Hepatocyte (in vitro differentiated cells): ENCODE data around the gene ZNF652. TPM values are rescaled to one million over a fixed set of nuclear protein-coding genes. Genes with fewer than 3 reads are reported as not detected.
"Not testable (repeated sequence)": the region's sequence is repeated elsewhere in the genome, so short reads cannot be mapped to it uniquely, and the experiment has no call there.

ENCODE experiments used
- DNase-seq: peaks from one replicate; pipeline ENCODE4 v3.0.0-alpha.2; 2016; ENCODE audit warnings: low spot score
- H2AFZ ChIP-seq: fragments of 200-600 bp; sonication (generic); 2 replicates; pipeline ENCODE4 v1.6.0; 2016; ENCODE audit warnings: antibody characterized with exemption, mild to moderate bottlenecking
- H3K27ac ChIP-seq: fragments of 200-600 bp; sonication (generic); 2 replicates; pipeline ENCODE4 v1.5.1; 2016; ENCODE audit warnings: mild to moderate bottlenecking
- H3K27me3 ChIP-seq: fragments of 200-600 bp; sonication (generic); 2 replicates; pipeline ENCODE4 v1.6.1; 2016
- H3K36me3 ChIP-seq: fragments of 200-600 bp; sonication (generic); replicated peaks from 2 replicates; pipeline ENCODE4 v1.5.1; 2016; ENCODE audit warnings: low read depth; ENCODE audit not compliant: insufficient read depth
- H3K4me1 ChIP-seq: fragments of 200-600 bp; sonication (generic); 2 replicates; pipeline ENCODE4 v1.5.1; 2016; ENCODE audit warnings: mild to moderate bottlenecking, moderate library complexity; ENCODE audit not compliant: insufficient read depth
- H3K4me2 ChIP-seq: fragments of 200-600 bp; sonication (generic); 2 replicates; pipeline ENCODE4 v1.6.0; 2016
- H3K4me3 ChIP-seq: fragments of 200-600 bp; sonication (generic); 2 replicates; pipeline ENCODE4 v1.5.1; 2016; ENCODE audit warnings: mild to moderate bottlenecking
- H3K79me2 ChIP-seq: fragments of 200-600 bp; sonication (generic); 2 replicates; pipeline ENCODE4 v1.6.0; 2017; ENCODE audit warnings: mild to moderate bottlenecking
- H3K9me2 ChIP-seq: fragments of 200-600 bp; sonication (generic); replicated peaks from 2 replicates; pipeline ENCODE4 v1.6.0; 2017; ENCODE audit warnings: mild to moderate bottlenecking; ENCODE audit not compliant: insufficient read depth
- H3K9me3 ChIP-seq: fragments of 200-600 bp; sonication (generic); 2 replicates; pipeline ENCODE4 v1.5.1; 2016; ENCODE audit warnings: low read depth, mild to moderate bottlenecking
- H4K20me1 ChIP-seq: fragments of 200-600 bp; sonication (generic); 2 replicates; pipeline ENCODE4 v1.6.0; 2016; ENCODE audit warnings: mild to moderate bottlenecking; ENCODE audit not compliant: insufficient read depth, poor library complexity, severe bottlenecking
- CTCF ChIP-seq: fragments of 200-600 bp; sonication (generic); IDR thresholded peaks from 2 replicates; pipeline ENCODE4 v1.5.1; 2016; ENCODE audit warnings: antibody characterized with exemption, mild to moderate bottlenecking; ENCODE audit not compliant: poor library complexity
- EZH2 ChIP-seq: fragments of 200-600 bp; sonication (generic); IDR thresholded peaks from 2 replicates; pipeline ENCODE4 v1.6.1; 2016; ENCODE audit warnings: antibody characterized with exemption, mild to moderate bottlenecking, borderline replicate concordance
- EZH2phosphoT487 ChIP-seq: fragments of 200-600 bp; sonication (generic); IDR thresholded peaks from one replicate; pipeline ENCODE4 v1.6.1; 2018; ENCODE audit warnings: antibody characterized with exemption, mild to moderate bottlenecking, low read depth, moderate library complexity; ENCODE audit not compliant: unreplicated experiment, severe bottlenecking
- WGBS: methylation state at CpG from one replicate; pipeline ENCODE4 v1.1.6; 2016; ENCODE audit warnings: low lambda C conversion rate; ENCODE audit errors: missing lambda C conversion rate; 5-methylcytosine and 5-hydroxymethylcytosine counted together
- polyA plus RNA-seq: library from polyadenylated mRNA; unstranded; fragments of >200 nt; fragmentation: Nextera tagmentation; extraction: Ambion mirVana; gene quantifications from 2 replicates; pipeline ENCODE4 v1.2.1, GENCODE V29; 2016
- total RNA-seq: library from RNA; depleted of rRNA; stranded (reverse); fragments of >200 nt; gene quantifications from 2 replicates; pipeline ENCODE4 v1.2.3, GENCODE V29; 2014

The ZNF652 gene
- total and polyA plus RNA-seq, 2 experiments from 2014 or later, result 23.0 to 55.6 TPM

- H3K4me3 ChIP-seq, result no peak overlapping the region
- no peaks in the 10 kb centered on the region for H3K4me1 ChIP-seq
- 86% methylated on average over 6 of the region's 6 CpGs for WGBS
- no peaks in the 10 kb centered on the region for H4K20me1 ChIP-seq
- no peak overlapping the region for H3K27ac ChIP-seq
- H2AFZ ChIP-seq, result no peak overlapping the region
- TF ChIP-seq EZH2phosphoT487 (no peak), EZH2 (no peak), CTCF (no peak)
- H3K4me2 ChIP-seq, result no peak overlapping the region
- DNase-seq, result no peak
- no peaks in the 10 kb centered on the region for H3K9me3 ChIP-seq
- no peaks in the 10 kb centered on the region for H3K36me3 ChIP-seq
- H3K27me3 ChIP-seq, result no peaks in the 10 kb centered on the region
- H3K79me2 ChIP-seq, result no peaks in the 10 kb centered on the region
- no peaks in the 10 kb centered on the region for H3K9me2 ChIP-seq
These were observed 76.3 kb downstream of the ZNF652 start for GRCh38 chr17:49285716-49286115.

GRCh38 chr17:49280918-49281317 lies 81.1 kb downstream of the ZNF652 start:
- Histone ChIP-seq H3K36me3 (no peaks in the 10 kb centered on the region), H3K27ac (no peak overlapping the region), H4K20me1 (no peaks in the 10 kb centered on the region), H3K9me3 (no peaks in the 10 kb centered on the region), H2AFZ (no peak overlapping the region), H3K27me3 (no peaks in the 10 kb centered on the region), H3K79me2 (no peaks in the 10 kb centered on the region), H3K4me2 (no peak overlapping the region), H3K4me3 (no peak overlapping the region), H3K4me1 (no peaks in the 10 kb centered on the region), H3K9me2 (no peaks in the 10 kb centered on the region)
- no peak for TF ChIP-seq EZH2phosphoT487
- TF ChIP-seq CTCF, result no peak
- TF ChIP-seq EZH2, result no peak
- DNase-seq, result no peak
- WGBS, result 95% methylated on average over 4 of the region's 4 CpGs

GRCh38 chr17:49280061-49280460 lies 82.0 kb downstream of the ZNF652 start:
- 90% methylated on average over 5 of the region's 5 CpGs for WGBS
- no peak for TF ChIP-seq EZH2phosphoT487
- no peak for TF ChIP-seq EZH2
- no peak for TF ChIP-seq CTCF
- no peaks in the 10 kb centered on the region for H3K79me2 ChIP-seq
- H3K27ac ChIP-seq, result no peak overlapping the region
- no peaks in the 10 kb centered on the region for H3K4me1 ChIP-seq
- DNase-seq, result no peak
- no peaks in the 10 kb centered on the region for H3K9me3 ChIP-seq
- H3K4me2 ChIP-seq, result no peak overlapping the region
- no peaks in the 10 kb centered on the region for H3K36me3 ChIP-seq
- H3K9me2 ChIP-seq, result no peaks in the 10 kb centered on the region
- no peaks in the 10 kb centered on the region for H4K20me1 ChIP-seq
- no peak overlapping the region for H3K4me3 ChIP-seq
- H2AFZ ChIP-seq, result no peak overlapping the region
- H3K27me3 ChIP-seq, result no peaks in the 10 kb centered on the region

GRCh38 chr17:49279263-49280015 lies 82.6 kb downstream of the ZNF652 start:
- WGBS, result 82% methylated on average over 11 of the region's 11 CpGs
- H3K36me3 ChIP-seq, H3K9me3 ChIP-seq, H3K27me3 ChIP-seq, H4K20me1 ChIP-seq, H3K27ac ChIP-seq, H3K4me2 ChIP-seq, DNase-seq, H3K4me3 ChIP-seq, H3K4me1 ChIP-seq, H2AFZ ChIP-seq, H3K9me2 ChIP-seq, H3K79me2 ChIP-seq: not testable (repeated sequence)
